ENCODE measurements around the gene PYGO1.
"Not testable (repeated sequence)": the region's sequence is repeated elsewhere in the genome, so short reads cannot be mapped to it uniquely, and the experiment has no call there.

PYGO1 gene

DNA sequence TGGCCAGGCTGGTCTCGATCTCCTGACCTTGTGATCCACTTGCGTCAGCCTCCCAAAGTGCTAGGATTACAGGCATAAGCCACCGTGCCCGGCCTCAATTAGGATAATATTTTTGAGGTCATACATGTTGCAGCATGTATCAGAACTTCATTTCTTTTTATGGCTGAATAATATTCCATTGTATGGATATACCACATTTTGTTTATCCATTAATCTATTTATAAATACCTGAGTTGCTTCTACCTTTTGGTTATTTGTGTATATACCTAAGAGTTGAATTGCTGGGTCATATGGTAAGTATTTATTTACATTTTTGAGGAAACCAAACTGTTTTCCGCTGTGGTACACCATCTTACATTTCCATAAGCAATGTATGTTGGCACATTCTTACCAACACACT, 18.1 kb upstream of the PYGO1 start:
- Histone ChIP-seq H3K4me3 (ENCODE audit: low read depth, low read length) (no peak overlapping the region), H3K27me3 (ENCODE audit: insufficient read depth, low read depth, severe bottlenecking) (no peaks in the 10 kb centered on the region), H3K9me3 (ENCODE audit: severe bottlenecking) (peaks cover 8% of the 10 kb centered on the region), H3K36me3 (no peaks in the 10 kb centered on the region), H3K27ac (no peak overlapping the region)
- no peak for DNase-seq
- TF ChIP-seq, protein P1, sequence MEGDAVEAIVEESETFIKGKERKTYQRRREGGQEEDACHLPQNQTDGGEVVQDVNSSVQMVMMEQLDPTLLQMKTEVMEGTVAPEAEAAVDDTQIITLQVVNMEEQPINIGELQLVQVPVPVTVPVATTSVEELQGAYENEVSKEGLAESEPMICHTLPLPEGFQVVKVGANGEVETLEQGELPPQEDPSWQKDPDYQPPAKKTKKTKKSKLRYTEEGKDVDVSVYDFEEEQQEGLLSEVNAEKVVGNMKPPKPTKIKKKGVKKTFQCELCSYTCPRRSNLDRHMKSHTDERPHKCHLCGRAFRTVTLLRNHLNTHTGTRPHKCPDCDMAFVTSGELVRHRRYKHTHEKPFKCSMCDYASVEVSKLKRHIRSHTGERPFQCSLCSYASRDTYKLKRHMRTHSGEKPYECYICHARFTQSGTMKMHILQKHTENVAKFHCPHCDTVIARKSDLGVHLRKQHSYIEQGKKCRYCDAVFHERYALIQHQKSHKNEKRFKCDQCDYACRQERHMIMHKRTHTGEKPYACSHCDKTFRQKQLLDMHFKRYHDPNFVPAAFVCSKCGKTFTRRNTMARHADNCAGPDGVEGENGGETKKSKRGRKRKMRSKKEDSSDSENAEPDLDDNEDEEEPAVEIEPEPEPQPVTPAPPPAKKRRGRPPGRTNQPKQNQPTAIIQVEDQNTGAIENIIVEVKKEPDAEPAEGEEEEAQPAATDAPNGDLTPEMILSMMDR (IDR thresholded peaks at IDR 0.05; ENCODE audit: low read depth, low read length), result no peak

DNA sequence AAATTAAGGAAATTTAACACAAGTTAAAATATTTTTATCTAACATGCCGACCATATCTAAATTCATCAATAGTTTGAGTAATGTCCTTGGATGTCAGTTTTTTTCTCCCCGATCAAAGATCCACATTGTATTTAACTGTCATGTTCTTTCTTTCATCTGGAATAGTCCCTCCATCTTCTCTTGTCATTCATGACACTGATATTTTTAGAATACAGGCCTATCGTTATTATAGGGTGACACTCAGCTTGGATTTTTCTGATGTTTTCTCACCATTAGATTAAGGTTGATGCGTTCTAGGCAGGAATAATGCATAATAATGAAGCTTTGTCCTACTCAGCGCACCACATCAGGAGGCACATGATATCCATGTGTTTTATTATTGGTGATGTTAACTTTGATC, 13.2 kb upstream of the PYGO1 start:
- H3K27me3 ChIP-seq (ENCODE audit: insufficient read depth, low read depth, severe bottlenecking), result no peaks in the 10 kb centered on the region
- no peak for DNase-seq
- no peak overlapping the region for H3K27ac ChIP-seq
- H3K9me3 ChIP-seq (ENCODE audit: severe bottlenecking), result peaks cover 3% of the 10 kb centered on the region
- H3K36me3 ChIP-seq, result no peaks in the 10 kb centered on the region
- TF ChIP-seq, protein P1 (IDR thresholded peaks at IDR 0.05; ENCODE audit: low read depth, low read length), result no peak
- H3K4me3 ChIP-seq (ENCODE audit: low read depth, low read length), result no peak overlapping the region

DNA sequence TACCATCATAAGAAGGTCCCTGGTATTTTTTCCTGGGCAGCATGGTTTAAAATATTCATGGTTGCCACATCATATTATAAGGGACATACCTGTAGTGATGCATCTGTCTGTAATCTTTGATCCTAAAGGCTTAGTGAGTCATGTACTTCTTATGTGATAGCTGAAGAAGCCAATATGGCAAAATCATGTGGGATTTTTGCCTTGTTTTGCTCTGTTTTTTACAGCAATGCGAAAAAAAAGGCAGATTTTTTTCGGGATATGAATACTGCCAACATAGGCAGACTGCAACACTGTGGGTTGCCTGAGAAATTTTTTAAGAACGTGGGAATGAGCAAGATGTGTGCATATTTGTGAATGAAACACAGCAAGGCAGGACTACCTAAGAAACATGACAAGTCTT, 11.3 kb upstream of the PYGO1 start:
- H3K27ac ChIP-seq, result no peak overlapping the region
- H3K9me3 ChIP-seq (ENCODE audit: severe bottlenecking), result no peaks in the 10 kb centered on the region
- H3K36me3 ChIP-seq, result no peaks in the 10 kb centered on the region
- TF ChIP-seq, protein P1 (IDR thresholded peaks at IDR 0.05; ENCODE audit: low read depth, low read length), result no peak
- no peak overlapping the region for H3K4me3 ChIP-seq (ENCODE audit: low read depth, low read length)
- H3K27me3 ChIP-seq (ENCODE audit: insufficient read depth, low read depth, severe bottlenecking), result no peaks in the 10 kb centered on the region
- DNase-seq, result no peak

DNA sequence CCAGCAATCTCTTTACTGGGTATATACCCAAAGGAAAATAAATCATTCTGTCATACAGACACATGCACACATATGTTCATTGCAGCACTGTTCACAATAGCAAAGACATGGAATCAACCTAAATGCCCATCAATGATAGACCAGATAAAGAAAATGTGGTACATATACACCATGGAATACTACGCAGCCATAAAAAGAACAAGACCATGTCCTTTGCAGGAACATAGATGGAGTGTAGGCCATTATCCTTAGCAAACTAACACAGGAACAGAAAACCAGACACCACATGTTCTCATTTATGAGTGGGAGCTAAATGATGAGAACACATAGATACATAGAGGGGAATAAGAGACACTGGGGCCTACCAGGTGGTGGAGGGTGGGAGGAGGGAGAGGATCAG, 4.9 kb upstream of the PYGO1 start:
- H3K4me3 ChIP-seq (ENCODE audit: low read depth, low read length); H3K27me3 ChIP-seq (ENCODE audit: insufficient read depth, low read depth, severe bottlenecking); H3K27ac ChIP-seq; DNase-seq; H3K9me3 ChIP-seq (ENCODE audit: severe bottlenecking); H3K36me3 ChIP-seq: not testable (repeated sequence)

DNA sequence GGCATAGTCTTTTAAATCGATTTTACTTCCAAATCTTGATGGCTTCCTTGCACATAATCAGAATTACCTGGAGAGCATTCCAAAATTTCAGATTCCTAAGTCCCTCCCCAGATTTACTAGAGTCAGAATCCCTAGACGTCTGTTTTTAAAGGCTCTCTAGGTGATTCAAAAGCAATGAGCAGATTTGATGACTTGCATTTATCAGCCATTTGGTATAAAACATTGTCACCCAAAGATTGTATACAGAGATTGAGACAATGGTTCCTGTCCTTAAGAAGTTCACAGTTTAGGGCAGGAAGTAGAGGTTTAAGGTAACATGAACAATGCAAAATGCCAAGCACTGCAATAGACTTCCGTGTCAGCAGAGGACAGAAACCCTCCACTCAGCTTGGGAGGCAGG, 2.6 kb upstream of the PYGO1 start:
- no peaks in the 10 kb centered on the region for H3K27me3 ChIP-seq (ENCODE audit: insufficient read depth, low read depth, severe bottlenecking)
- H3K9me3 ChIP-seq (ENCODE audit: severe bottlenecking), result peaks cover 5% of the 10 kb centered on the region
- TF ChIP-seq, protein P1 (IDR thresholded peaks at IDR 0.05; ENCODE audit: low read depth, low read length), result no peak
- no peaks in the 10 kb centered on the region for H3K36me3 ChIP-seq
- no peak overlapping the region for H3K27ac ChIP-seq
- no peak for DNase-seq
- H3K4me3 ChIP-seq (ENCODE audit: low read depth, low read length), result no peak overlapping the region

DNA sequence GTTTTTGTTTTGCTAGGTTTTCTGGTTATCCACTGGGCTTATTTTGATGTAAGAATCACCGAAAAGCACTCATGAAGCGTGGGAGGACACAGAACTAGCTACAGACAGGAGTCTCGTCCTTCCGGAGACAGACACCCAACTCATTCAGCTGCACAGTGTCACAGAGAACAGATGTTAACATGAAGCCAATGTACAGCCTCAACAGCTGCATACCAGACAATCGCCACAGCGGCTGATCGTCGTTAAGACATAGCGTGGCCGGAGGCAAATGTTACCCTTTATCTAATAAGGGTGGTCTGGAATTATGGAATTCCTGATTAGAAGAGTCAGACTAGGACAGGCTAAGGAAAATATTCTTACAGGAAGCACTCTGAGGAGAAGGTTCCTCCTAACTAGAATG, 1.1 kb upstream of the PYGO1 start:
- no peak for DNase-seq
- H3K36me3 ChIP-seq, result no peaks in the 10 kb centered on the region; the same call in 1 of the 2 replicates
- H3K27ac ChIP-seq, result no peak overlapping the region
- peaks cover 5% of the 10 kb centered on the region for H3K9me3 ChIP-seq (ENCODE audit: severe bottlenecking)
- TF ChIP-seq, protein P1 (IDR thresholded peaks at IDR 0.05; ENCODE audit: low read depth, low read length), result no peak
- H3K4me3 ChIP-seq (ENCODE audit: low read depth, low read length), result no peak overlapping the region
- H3K27me3 ChIP-seq (ENCODE audit: insufficient read depth, low read depth, severe bottlenecking), result no peaks in the 10 kb centered on the region
